GM23338 (cell line): ENCODE data around the gene RBP3. TPM values are rescaled to one million over a fixed set of nuclear protein-coding genes. Genes with fewer than 3 reads are reported as not detected.

Experiments used
- ATAC-seq: fragments of 200-7000 bp; cut with Tn5 transposase; 3 replicates; pipeline ENCODE4 v1.9.1; 2020
- DNase-seq: peaks from one replicate; pipeline ENCODE4 v3.0.0-alpha.2; 2015; ENCODE audit warnings: low spot score
- H2AFZ ChIP-seq: fragments of 200-600 bp; sonication (generic); 2 replicates; pipeline ENCODE4 v1.8.0; 2016; ENCODE audit warnings: antibody characterized with exemption, mild to moderate bottlenecking, moderate library complexity
- H3F3A ChIP-seq: fragments of 200-600 bp; sonication (generic); replicated peaks from 2 replicates; pipeline ENCODE4 v1.8.0; 2017; ENCODE audit warnings: antibody characterized with exemption, mixed run types, low read depth
- H3K27ac ChIP-seq: fragments of 200-600 bp; sonication (generic); 2 replicates; pipeline ENCODE4 v1.6.1; 2016; ENCODE audit warnings: low read depth
- H3K27me3 ChIP-seq: fragments of 200-600 bp; sonication (generic); 2 replicates; pipeline ENCODE4 v1.8.0; 2016; ENCODE audit warnings: mild to moderate bottlenecking, mixed run types, moderate library complexity; ENCODE audit not compliant: insufficient read depth
- H3K36me3 ChIP-seq: fragments of 200-600 bp; sonication (generic); 2 replicates; pipeline ENCODE4 v1.8.0; 2016; ENCODE audit warnings: mild to moderate bottlenecking; ENCODE audit not compliant: insufficient read depth
- H3K4me1 ChIP-seq: fragments of 200-600 bp; sonication (generic); 2 replicates; pipeline ENCODE4 v1.8.0; 2016; ENCODE audit warnings: mild to moderate bottlenecking, moderate library complexity; ENCODE audit not compliant: insufficient read depth
- H3K4me2 ChIP-seq: fragments of 200-600 bp; sonication (generic); 2 replicates; pipeline ENCODE4 v1.7.1; 2017; ENCODE audit warnings: mixed run types
- H3K4me3 ChIP-seq: fragments of 200-600 bp; sonication (generic); 2 replicates; pipeline ENCODE4 v1.6.1; 2016; ENCODE audit warnings: mixed run types
- H3K79me2 ChIP-seq: fragments of 200-600 bp; sonication (generic); replicated peaks from 2 replicates; pipeline ENCODE4 v1.8.0; 2017; ENCODE audit warnings: mild to moderate bottlenecking; ENCODE audit not compliant: insufficient read depth
- H3K9me2 ChIP-seq: fragments of 200-600 bp; sonication (generic); 2 replicates; pipeline ENCODE4 v1.8.0; 2017; ENCODE audit not compliant: insufficient read depth
- H4K20me1 ChIP-seq: fragments of 200-600 bp; sonication (generic); replicated peaks from 2 replicates; pipeline ENCODE4 v1.8.0; 2017; ENCODE audit warnings: mild to moderate bottlenecking; ENCODE audit not compliant: insufficient read depth
- H3K27ac Mint-ChIP-seq: 2 replicates; pipeline ENCODE4 v1.8.0; 2020; ENCODE audit warnings: inconsistent platforms, mild to moderate bottlenecking, moderate library complexity, mixed read lengths
- H3K27me3 Mint-ChIP-seq: 3 replicates; pipeline ENCODE4 v1.8.0; 2022; ENCODE audit warnings: low read depth, mild to moderate bottlenecking, moderate library complexity, mixed read lengths, inconsistent platforms; ENCODE audit not compliant: insufficient read depth, poor library complexity
- H3K36me3 Mint-ChIP-seq: 3 replicates; pipeline ENCODE4 v1.8.0; 2021; ENCODE audit warnings: low read depth, mild to moderate bottlenecking, inconsistent platforms, moderate library complexity, mixed read lengths
- H3K4me1 Mint-ChIP-seq: 3 replicates; pipeline ENCODE4 v1.8.0; 2020; ENCODE audit warnings: mild to moderate bottlenecking, inconsistent platforms, mixed read lengths
- H3K4me3 Mint-ChIP-seq: 3 replicates; pipeline ENCODE4 v1.8.0; 2021; ENCODE audit warnings: moderate library complexity, mild to moderate bottlenecking, inconsistent platforms, mixed read lengths
- H3K9me3 Mint-ChIP-seq: 3 replicates; pipeline ENCODE4 v1.8.0; 2020; ENCODE audit warnings: moderate library complexity, mild to moderate bottlenecking, inconsistent platforms, mixed read lengths
- ETS1 ChIP-seq: IDR thresholded peaks from 2 replicates; pipeline ENCODE4 v1.6.1; 2016; ENCODE audit warnings: antibody characterized with exemption
- EZH2 ChIP-seq: fragments of 200-600 bp; sonication (generic); IDR thresholded peaks from one replicate; pipeline ENCODE4 v1.8.0; 2017; ENCODE audit warnings: antibody characterized with exemption, mild to moderate bottlenecking, low read depth; ENCODE audit not compliant: unreplicated experiment
- EZH2phosphoT487 ChIP-seq: fragments of 200-600 bp; sonication (generic); IDR thresholded peaks from one replicate; pipeline ENCODE4 v1.8.1; 2018; ENCODE audit warnings: antibody characterized with exemption; ENCODE audit not compliant: unreplicated experiment
- JUNB ChIP-seq: IDR thresholded peaks from one replicate; pipeline ENCODE4 v1.6.1; 2016; ENCODE audit warnings: antibody characterized with exemption; ENCODE audit not compliant: unreplicated experiment
- NANOG ChIP-seq: IDR thresholded peaks from 2 replicates; pipeline ENCODE4 v1.6.1; 2016; ENCODE audit warnings: antibody characterized with exemption, borderline replicate concordance
- POLR2AphosphoS5 ChIP-seq: IDR thresholded peaks from 2 replicates; pipeline ENCODE4 v1.6.1; 2016; ENCODE audit warnings: antibody characterized with exemption, low read depth
- ZNF114 ChIP-seq: fragments of 250-450 bp; sonication (Bioruptor Pico); IDR thresholded peaks from 2 replicates; pipeline ENCODE4 v1.5.0; 2020; ENCODE audit warnings: mild to moderate bottlenecking, moderate library complexity
- ZNF331 ChIP-seq: fragments of 250-450 bp; sonication (Bioruptor Pico); IDR thresholded peaks from 2 replicates; pipeline ENCODE4 v1.5.0; 2020; ENCODE audit warnings: low read depth, mild to moderate bottlenecking, moderate library complexity
- ZNF462 ChIP-seq: fragments of 250-450 bp; sonication (Bioruptor Pico); IDR thresholded peaks from 2 replicates; pipeline ENCODE4 v1.5.0; 2020; ENCODE audit warnings: mild to moderate bottlenecking, moderate library complexity
- polyA plus RNA-seq: library from polyadenylated mRNA; unstranded; fragments of >200 nt; fragmentation: Nextera tagmentation; extraction: Ambion mirVana; gene quantifications from 2 replicates; pipeline ENCODE4 v1.2.1, GENCODE V29; 2016
- total RNA-seq: library from RNA; depleted of rRNA; stranded (reverse); fragments of >200 nt; shearing (Covaris generic); gene quantifications from 2 replicates; pipeline ENCODE4 v1.2.3, GENCODE V29; 2014
- TF ChIP-seq, protein P1 (sequence below): IDR thresholded peaks from one replicate; pipeline ENCODE4 v1.6.1; 2018; ENCODE audit warnings: antibody characterized with exemption; ENCODE audit not compliant: unreplicated experiment
- TF ChIP-seq, protein P2 (sequence below), 2 experiments: fragments of 200-600 bp in 1 of 2; sonication (generic) in 1 of 2; conservative IDR thresholded peaks; 2 replicates each; pipeline versions ENCODE4 v1.5.1 to v1.6.1; 2016 to 2017; ENCODE audit warnings: antibody characterized with exemption in 2 of 2, low read depth in 2 of 2, mild to moderate bottlenecking in 2 of 2, moderate library complexity in 1 of 2

The RBP3 gene
- total and polyA plus RNA-seq, 2 experiments from 2014 or later: not detected

DNA sequence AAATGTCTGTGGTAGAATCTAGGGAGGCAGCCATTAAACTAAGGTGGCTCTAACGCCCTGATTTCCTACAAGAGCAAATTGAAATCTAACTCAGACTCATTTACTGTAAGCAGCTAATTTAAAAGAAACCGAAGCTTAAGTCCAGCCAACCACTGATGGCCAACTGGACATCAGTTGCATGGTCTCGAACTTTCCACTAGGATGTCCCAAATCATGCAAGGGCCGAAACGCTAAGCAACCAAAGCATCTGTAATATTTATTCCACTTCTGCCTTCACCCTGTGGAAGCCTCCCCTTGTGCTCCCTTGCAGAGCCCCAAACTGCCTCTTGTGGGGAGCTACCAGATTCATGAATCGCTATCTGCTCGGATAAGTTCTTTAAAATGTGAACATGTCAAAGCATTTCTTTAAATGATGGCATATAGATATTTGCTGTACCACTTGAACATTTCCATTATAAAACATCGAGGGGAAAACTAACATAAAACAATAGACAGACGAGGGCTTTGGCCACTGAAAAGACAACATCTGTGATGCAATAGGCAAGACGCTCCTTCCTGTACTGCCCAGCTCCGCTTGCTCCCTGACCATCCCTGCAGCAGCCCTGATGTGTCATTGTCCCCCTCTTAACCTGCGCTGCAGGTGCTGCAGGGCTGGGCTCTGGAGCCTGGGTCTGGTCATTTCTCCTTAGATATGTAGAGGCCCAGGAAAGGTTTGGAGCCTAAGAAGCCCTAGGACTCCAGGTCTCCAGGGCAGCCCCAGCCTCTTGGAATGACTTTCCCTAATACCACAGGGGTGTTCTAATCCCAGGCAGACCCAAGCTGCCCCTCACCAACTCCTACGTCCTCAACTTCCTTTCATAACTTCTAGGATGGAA is 2.9 kb upstream of the RBP3 start:
- H3K9me2 ChIP-seq: no peaks in the 10 kb centered on the region; the same call in 1 of the 2 replicates
- no peaks in the 10 kb centered on the region for H3K79me2 ChIP-seq
- peak overlapping the region; percentile 49; the same call in 1 of the 2 replicates for H2AFZ ChIP-seq
- Mint-ChIP-seq H3K4me1 (peaks cover 24% of the 10 kb centered on the region), H3K36me3 (no peaks in the 10 kb centered on the region), H3K9me3 (no peaks in the 10 kb centered on the region), H3K4me3 (no peak overlapping the region), H3K27me3 (peaks cover 3% of the 10 kb centered on the region), H3K27ac (no peak overlapping the region)
- peaks cover 7% of the 10 kb centered on the region; the same call in 1 of the 2 replicates for H3K4me1 ChIP-seq
- H3K36me3 ChIP-seq: no peaks in the 10 kb centered on the region
- ATAC-seq (no peak), DNase-seq (no peak)
- no peak overlapping the region for H3K4me2 ChIP-seq
- no peak overlapping the region for H3K4me3 ChIP-seq
- TF ChIP-seq, protein P1, sequence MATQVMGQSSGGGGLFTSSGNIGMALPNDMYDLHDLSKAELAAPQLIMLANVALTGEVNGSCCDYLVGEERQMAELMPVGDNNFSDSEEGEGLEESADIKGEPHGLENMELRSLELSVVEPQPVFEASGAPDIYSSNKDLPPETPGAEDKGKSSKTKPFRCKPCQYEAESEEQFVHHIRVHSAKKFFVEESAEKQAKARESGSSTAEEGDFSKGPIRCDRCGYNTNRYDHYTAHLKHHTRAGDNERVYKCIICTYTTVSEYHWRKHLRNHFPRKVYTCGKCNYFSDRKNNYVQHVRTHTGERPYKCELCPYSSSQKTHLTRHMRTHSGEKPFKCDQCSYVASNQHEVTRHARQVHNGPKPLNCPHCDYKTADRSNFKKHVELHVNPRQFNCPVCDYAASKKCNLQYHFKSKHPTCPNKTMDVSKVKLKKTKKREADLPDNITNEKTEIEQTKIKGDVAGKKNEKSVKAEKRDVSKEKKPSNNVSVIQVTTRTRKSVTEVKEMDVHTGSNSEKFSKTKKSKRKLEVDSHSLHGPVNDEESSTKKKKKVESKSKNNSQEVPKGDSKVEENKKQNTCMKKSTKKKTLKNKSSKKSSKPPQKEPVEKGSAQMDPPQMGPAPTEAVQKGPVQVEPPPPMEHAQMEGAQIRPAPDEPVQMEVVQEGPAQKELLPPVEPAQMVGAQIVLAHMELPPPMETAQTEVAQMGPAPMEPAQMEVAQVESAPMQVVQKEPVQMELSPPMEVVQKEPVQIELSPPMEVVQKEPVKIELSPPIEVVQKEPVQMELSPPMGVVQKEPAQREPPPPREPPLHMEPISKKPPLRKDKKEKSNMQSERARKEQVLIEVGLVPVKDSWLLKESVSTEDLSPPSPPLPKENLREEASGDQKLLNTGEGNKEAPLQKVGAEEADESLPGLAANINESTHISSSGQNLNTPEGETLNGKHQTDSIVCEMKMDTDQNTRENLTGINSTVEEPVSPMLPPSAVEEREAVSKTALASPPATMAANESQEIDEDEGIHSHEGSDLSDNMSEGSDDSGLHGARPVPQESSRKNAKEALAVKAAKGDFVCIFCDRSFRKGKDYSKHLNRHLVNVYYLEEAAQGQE: no peak
- TF ChIP-seq NANOG (no peak), JUNB (no peak), EZH2 (no peak), ZNF462 (CRISPR knock-in tag) (no peak), ZNF114 (CRISPR knock-in tag) (no peak), ZNF331 (no peak), ETS1 (no peak), POLR2AphosphoS5 (no peak), EZH2phosphoT487 (no peak)
- TF ChIP-seq, protein P2, sequence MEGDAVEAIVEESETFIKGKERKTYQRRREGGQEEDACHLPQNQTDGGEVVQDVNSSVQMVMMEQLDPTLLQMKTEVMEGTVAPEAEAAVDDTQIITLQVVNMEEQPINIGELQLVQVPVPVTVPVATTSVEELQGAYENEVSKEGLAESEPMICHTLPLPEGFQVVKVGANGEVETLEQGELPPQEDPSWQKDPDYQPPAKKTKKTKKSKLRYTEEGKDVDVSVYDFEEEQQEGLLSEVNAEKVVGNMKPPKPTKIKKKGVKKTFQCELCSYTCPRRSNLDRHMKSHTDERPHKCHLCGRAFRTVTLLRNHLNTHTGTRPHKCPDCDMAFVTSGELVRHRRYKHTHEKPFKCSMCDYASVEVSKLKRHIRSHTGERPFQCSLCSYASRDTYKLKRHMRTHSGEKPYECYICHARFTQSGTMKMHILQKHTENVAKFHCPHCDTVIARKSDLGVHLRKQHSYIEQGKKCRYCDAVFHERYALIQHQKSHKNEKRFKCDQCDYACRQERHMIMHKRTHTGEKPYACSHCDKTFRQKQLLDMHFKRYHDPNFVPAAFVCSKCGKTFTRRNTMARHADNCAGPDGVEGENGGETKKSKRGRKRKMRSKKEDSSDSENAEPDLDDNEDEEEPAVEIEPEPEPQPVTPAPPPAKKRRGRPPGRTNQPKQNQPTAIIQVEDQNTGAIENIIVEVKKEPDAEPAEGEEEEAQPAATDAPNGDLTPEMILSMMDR (conservative IDR thresholded peaks at IDR 0.05; ENCODE audit: low read depth in 2 of 2): no peak
- H3F3A ChIP-seq: no peaks in the 10 kb centered on the region
- no peaks in the 10 kb centered on the region for H4K20me1 ChIP-seq
- H3K27me3 ChIP-seq: no peaks in the 10 kb centered on the region
- no peak overlapping the region for H3K27ac ChIP-seq
